ENCODE results near the gene CLMN.
"Not testable (repeated sequence)": the region's sequence is repeated elsewhere in the genome, so short reads cannot be mapped to it uniquely, and the experiment has no call there.

The CLMN gene

DNA sequence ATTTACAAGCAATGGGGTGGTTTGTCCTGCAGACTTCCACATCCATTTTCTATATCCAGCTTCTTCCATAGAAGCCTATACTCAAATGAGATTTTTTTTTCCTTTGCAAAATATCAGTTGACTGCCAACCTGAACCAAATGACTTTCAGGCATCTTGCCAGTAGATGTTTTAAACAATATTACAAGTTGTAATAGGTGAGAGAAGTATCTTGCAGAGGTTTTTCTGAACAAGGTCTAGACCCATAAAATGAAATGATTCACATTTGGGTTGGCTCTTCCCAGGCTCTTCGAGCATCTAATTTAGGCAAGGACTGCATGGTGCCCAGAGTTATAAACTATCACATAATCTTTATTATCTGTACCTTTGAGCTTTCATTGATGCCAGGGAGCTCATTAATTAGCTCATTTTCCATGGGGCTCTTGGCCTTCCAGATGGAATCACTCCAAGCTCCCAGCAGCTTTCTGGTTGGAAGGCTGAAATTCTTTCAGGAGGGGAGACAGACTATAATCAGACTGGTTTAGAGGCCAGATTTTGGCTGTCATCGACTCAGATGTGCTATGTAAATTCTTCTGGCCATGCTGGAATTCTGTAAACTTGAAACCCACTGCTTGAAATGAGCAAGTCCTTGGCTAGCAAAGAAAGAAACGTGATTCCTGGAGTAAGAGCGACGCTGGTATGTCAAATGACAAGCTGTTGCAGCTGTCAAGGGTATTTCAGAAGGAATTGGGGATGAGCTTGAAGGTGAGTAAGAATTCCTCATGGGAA is 130.2 kb downstream of the CLMN start:
- no peak for DNase-seq

GRCh38 chr14:95188380-95188779 is 131.3 kb downstream of the CLMN start:
- no peak for DNase-seq

DNA sequence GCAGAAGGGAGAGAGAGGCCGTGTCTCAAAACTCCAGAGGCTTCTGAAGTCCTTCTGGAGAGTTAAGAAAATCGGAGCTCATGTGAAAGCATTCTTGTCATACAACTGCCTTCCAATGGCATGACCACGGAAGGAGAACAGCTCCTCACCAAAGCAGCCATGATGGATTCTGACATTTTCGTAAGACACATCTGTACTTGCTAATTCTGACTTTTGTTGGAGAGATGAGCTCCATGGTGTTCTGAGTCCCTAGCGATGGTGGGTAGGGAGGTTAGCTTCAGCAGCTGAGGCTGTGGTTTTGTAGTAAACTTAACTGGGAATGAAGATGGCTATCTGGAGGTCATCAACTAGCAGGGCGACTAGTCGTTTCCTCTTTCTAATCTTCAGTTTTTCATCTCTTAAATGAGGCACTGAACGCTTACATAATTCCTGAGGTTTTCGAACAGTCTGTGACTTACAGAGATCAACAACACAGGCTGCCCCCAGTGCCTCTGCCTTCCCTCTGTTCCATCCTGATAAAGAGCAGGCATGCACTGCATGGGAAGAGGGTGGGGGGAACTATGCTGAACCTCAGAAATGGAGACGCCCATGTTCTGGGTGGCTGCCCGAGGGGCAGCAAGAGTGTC is 133.8 kb downstream of the CLMN start:
- no peak for DNase-seq

DNA sequence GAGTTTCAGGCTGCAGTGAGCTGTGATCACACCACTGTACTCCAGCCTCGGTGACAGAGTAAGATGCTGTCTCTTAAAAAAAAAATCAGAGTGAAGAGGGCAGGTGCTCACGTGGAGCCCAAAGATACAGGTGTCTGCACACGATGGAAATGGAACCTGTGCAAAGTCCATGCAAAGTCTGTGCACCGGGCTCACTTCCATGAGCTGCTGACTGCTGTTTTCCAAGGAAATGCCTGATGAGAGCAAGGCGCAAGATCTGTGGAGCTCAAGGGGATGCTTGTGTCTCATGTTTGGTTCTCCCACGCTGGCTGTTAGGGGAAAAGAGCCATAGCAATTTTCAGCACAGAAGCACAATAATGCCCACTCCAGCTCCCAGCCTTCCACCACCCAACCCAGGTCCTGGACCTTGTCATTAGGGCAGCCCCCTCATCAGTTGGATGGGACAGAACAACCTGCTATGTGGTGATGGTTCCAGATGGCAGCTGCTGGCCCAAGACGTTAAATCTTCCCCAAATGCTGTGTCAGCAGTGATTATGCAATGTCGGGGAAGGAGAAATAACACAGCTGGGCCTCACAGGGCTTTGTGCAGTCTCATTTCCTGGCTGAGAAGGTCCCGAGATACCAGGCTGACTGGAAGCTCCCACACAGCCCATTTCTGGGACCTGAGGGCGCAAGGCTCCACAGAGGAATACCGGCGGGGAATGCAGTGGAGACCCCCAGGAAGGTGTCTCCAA is 134.5 kb downstream of the CLMN start:
- DNase-seq: no peak

- no peak for DNase-seq
Observed at GRCh38 chr14:95184413-95184790, 135.3 kb downstream of the CLMN start.

DNA sequence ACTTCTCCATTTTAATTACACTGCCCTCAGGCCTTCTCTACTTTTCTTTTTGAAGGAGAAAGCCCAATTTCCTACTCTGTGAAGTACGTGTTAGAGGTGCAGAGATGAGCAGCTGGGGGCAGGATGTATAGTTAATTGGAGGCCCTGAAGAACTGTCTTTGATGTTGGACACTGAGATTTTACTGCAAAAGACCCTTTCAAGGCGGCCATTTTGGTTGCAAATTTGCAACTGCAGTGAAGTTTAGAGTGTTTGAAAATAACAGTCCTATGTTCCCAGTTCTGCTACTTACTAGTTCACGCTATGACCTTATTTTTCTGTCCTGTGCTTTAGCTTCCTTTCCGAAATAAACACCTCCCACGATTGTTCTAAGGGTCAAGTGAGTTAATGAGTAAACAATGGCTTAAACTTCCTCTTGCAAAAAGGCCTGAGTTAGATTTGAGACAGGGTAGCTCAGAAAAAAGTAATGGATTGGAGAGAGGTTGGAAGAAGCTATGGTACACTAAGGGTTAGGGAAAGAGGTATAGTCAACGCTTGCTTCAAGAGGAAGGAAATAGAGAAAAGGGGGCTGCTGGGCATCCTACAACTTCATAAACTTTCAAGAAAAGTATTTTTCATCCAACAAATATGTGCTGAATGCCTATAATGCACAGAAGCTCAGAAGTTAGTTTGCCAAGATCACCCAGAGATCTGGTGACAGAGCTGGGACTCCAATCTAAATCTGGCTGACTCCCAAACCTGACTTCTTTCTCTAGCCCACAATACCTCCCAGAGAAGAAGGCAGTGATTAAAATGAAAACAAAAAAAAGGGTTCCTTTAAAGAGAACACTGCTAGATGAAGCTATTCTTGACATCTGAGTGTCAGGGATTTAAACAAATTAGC is 135.9 kb downstream of the CLMN start:
- no peak for DNase-seq

GRCh38 chr14:95183082-95183481 is 136.6 kb downstream of the CLMN start:
- no peak for DNase-seq

DNA sequence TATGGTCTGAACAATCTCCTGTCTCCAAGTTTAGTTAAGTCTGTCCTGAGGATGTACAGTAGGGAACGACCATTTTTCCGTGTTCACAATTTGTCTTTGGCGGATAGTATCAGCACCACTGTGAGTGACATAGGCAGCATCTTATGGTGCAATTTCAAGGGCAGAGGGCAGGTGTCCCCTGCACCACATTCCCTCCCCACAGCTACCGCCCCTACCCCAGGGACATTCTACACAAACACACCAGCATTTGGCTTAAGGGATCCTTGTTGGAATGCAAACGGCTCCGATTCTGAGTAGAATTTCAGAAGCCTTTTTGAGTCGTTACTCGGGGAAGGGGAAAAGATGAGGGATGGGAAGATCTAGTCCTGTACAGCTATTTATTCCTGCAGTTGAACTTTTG is 137.3 kb downstream of the CLMN start:
- no peak for DNase-seq

GRCh38 chr14:95180966-95181741 is 138.6 kb downstream of the CLMN start:
- no peak for DNase-seq

GRCh38 chr14:95175670-95176069 is 144.0 kb downstream of the CLMN start:
- DNase-seq: not testable (repeated sequence)

GRCh38 chr14:95174184-95174792 is 145.4 kb downstream of the CLMN start:
- no peak for DNase-seq

GRCh38 chr14:95173518-95173917 is 146.2 kb downstream of the CLMN start:
- no peak for DNase-seq

DNA sequence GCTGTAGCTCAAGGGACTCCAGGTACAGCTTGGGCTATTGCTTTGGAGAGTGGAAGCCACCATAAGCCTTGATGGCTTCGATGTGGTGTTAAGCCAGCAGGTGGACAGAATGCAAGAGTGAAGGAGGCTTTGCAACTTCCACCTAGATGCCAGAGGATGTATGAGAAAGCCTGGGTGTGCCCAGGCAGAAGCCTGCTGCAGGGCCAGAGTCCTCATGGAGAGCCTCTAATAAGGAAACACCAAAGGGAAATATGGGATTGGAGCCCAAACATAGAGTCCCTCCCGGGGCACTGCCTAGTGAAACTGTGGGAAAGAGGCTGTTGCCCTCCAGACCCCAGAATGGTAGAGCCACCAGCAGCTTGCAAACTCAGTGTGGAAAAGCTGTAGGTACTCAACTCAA is 152.5 kb downstream of the CLMN start:
- no peak for DNase-seq

GRCh38 chr14:95165517-95165916 is 154.2 kb downstream of the CLMN start:
- DNase-seq: no peak

GRCh38 chr14:95164506-95164905 is 155.2 kb downstream of the CLMN start:
- no peak for DNase-seq

- DNase-seq: no peak
Observed at GRCh38 chr14:95163666-95164065, 156.0 kb downstream of the CLMN start.

DNA sequence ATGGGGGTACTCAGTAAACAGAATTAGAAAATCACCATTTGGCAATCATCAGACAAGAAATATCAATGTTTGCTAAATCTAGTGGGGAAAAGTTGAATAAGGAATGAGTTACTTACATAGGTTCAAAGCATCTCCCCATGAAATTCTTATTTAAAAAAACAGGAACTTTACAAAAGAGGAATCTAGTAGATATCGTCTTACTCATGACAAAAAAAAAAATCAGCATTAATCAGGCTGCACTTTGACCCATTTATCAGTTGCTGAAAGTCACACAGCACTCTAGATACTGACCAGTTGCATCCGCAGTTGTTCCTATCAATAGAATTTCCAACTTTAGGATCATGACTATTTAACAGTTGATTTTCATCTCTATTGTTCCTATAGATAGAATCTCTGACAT is 156.6 kb downstream of the CLMN start:
- no peak for DNase-seq

- no peak for DNase-seq
Observed at GRCh38 chr14:95162641-95163040, 157.1 kb downstream of the CLMN start.

DNA sequence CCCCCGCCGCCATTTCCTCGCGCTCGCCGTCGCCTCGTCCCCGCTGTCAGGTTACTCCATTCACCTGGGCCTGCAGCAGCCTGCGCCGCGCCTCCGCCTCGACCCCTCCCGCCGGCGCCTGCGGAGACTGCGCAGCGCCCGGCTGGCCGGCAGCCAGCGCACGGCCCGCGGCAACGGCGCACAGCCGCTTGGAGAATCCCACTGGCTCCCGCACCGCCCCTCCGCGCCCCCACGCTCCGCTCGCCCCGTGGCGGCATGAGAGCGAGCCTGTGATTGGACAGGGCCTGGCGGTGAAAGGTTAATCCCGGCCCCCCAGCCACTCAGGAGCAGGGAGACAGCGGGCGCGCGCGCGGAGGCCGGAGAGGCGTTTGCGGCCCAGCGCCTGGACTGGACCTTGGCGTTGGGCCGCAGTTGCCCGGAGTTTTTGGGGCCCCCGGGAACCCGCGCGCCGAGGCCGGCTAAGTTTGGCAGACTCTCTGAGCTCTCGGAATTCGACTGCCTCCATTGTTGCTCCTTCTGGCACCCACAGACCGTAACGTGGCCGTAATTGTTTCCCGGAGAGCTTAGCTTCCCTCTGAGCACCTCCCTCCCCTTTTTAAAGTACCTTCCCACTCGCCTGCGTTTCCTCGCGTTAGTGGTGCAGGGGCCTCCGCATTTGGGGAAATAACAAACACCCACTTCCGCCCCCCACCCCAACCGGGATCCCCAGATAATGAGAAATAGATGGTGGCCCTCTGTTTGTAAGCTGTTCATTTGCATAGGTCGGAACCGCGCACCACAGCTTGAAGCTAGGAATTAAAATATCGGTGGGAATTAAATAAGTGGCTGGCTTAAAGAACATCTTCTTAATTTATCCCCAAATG is 162.2 kb downstream of the CLMN start, which contains the start of gene DICER1:
Gene DICER1 (minus strand): TSS at position 203 of the 863 bp plus-strand sequence. CDS start 24,071 bp downstream, outside the sequence.
- DNase-seq: peak; percentile 28

DNA sequence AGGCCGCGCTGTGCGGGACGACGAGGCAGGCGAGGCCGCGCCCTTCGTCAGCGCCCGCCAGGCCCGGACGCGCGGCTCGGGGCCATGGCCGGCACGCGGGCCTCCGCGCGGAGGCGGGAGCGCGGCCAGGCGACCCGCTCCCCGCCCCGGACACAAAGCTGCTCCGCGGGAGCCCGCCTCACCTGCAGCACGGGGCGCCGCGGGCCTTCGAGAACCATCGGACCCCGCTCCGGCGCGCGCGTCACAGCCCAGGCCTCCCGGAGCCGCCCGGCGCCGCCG is 162.7 kb downstream of the CLMN start:
- DNase-seq: no peak

Measured in NCI-H1436 treated with DMSO at 0.1 percent for 48 hours (cell line).